ENCODE results near the gene SPTLC2. TPM values are rescaled to one million over a fixed set of nuclear protein-coding genes. Genes with fewer than 3 reads are reported as not detected.

Gene SPTLC2
- total RNA-seq, 1 experiment from 2014 or later, result 44.7 TPM

- TF ChIP-seq CBX3 (IDR thresholded peaks at IDR 0.05; ENCODE audit: low read depth) (no peak), SIN3A (IDR thresholded peaks at IDR 0.05; ENCODE audit: low read depth) (no peak), ZFX (IDR thresholded peaks at IDR 0.05) (no peak), FOSL1 (IDR thresholded peaks at IDR 0.05; ENCODE audit: low read depth) (no peak), RAD21 (IDR thresholded peaks at IDR 0.05; ENCODE audit: low read depth) (no peak), TCF7L2 (IDR thresholded peaks at IDR 0.05; ENCODE audit: borderline replicate concordance, extremely low read depth, insufficient read depth, insufficient read length) (no peak), ELF1 (IDR thresholded peaks at IDR 0.05; ENCODE audit: borderline replicate concordance, low read depth) (no peak), EZH2phosphoT487 (IDR thresholded peaks at IDR 0.05; ENCODE audit: borderline replicate concordance) (no peak)
- intact Hi-C loops (cut with micrococcal nuclease), result no loop called here
- Histone ChIP-seq H3K4me1 (ENCODE audit: control insufficient read depth in 1 of 2, insufficient read depth in 2 of 2, low read length in 2 of 2) (no peaks in the 10 kb centered on the region), H3K9me2 (ENCODE audit: insufficient read depth) (no peaks in the 10 kb centered on the region), H3K9ac (ENCODE audit: low read length) (no peak overlapping the region), H4K20me1 (ENCODE audit: insufficient read depth) (no peaks in the 10 kb centered on the region), H3K9me3 (ENCODE audit: control insufficient read depth in 1 of 2, insufficient read depth in 1 of 2, low read depth in 1 of 2, low read length in 2 of 2) (no peaks in the 10 kb centered on the region), H2AFZ (ENCODE audit: low read depth, low read length, poor library complexity, severe bottlenecking) (no peak overlapping the region), H3K4me3 (replicated peaks in 1 of 2; ENCODE audit: low read depth in 1 of 2, low read length in 2 of 2) (no peak overlapping the region), H3K79me2 (ENCODE audit: insufficient read depth, low read length) (no peaks in the 10 kb centered on the region), H3K27me3 (ENCODE audit: insufficient read depth, low read length) (no peaks in the 10 kb centered on the region), H3K36me3 (ENCODE audit: control insufficient read depth in 1 of 2, insufficient read depth in 2 of 2, low read length in 2 of 2) (no peaks in the 10 kb centered on the region), H3K27ac (ENCODE audit: low read depth, low read length) (no peak overlapping the region), H3K4me2 (ENCODE audit: low read length) (no peak overlapping the region)
- no TSS peak for BruUV-seq (replicated peaks)
- ATAC-seq, result no peak
- POLR2A ChIA-PET, result no interaction called here
- CTCF ChIA-PET, result no interaction called here
- RAD21 ChIA-PET (ENCODE audit: low non-redundant PET in 1 of 2, low total read pairs in 2 of 2, uncharacterized antibody in 2 of 2, unreplicated experiment in 2 of 2), result no interaction called here
- no peak for DNase-seq (ENCODE audit: low read depth, low spot score)
Observed at GRCh38 chr14:77498984-77499527, 117.4 kb downstream of the SPTLC2 start.

- TF ChIP-seq EGR1 (IDR thresholded peaks at IDR 0.05; ENCODE audit: low read depth) (no peak), TCF7L2 (IDR thresholded peaks at IDR 0.05; ENCODE audit: borderline replicate concordance, extremely low read depth, insufficient read depth, insufficient read length) (no peak), ATF3 (IDR thresholded peaks at IDR 0.05) (no peak), EZH2phosphoT487 (IDR thresholded peaks at IDR 0.05; ENCODE audit: borderline replicate concordance) (no peak), CTCF (IDR thresholded peaks at IDR 0.05 in 2 of 3, conservative IDR thresholded peaks at IDR 0.05 in 1 of 3; ENCODE audit: borderline replicate concordance in 1 of 3, insufficient read depth in 1 of 3, low read depth in 2 of 3, low read length in 2 of 3) (no peak), JUND (IDR thresholded peaks at IDR 0.05) (no peak), ZFX (IDR thresholded peaks at IDR 0.05) (no peak), FOSL1 (IDR thresholded peaks at IDR 0.05; ENCODE audit: low read depth) (no peak), EZH2 (IDR thresholded peaks at IDR 0.05) (no peak), SP1 (IDR thresholded peaks at IDR 0.05; ENCODE audit: low read depth) (no peak), YY1 (IDR thresholded peaks at IDR 0.05; ENCODE audit: extremely low read depth, insufficient replicate concordance, low read depth, low read length) (no peak), ZNF274 (IDR thresholded peaks at IDR 0.05; ENCODE audit: low read depth, low read length) (no peak)
- ChIA-PET CTCF (no interaction called here), POLR2A (no interaction called here), RAD21 (ENCODE audit: low non-redundant PET in 1 of 2, low total read pairs in 2 of 2, uncharacterized antibody in 2 of 2, unreplicated experiment in 2 of 2) (no interaction called here)
- BruUV-seq (replicated peaks), result no TSS peak
- Histone ChIP-seq H3K9me2 (ENCODE audit: insufficient read depth) (no peaks in the 10 kb centered on the region), H3K4me3 (replicated peaks in 1 of 2; ENCODE audit: low read depth in 1 of 2, low read length in 2 of 2) (no peak within 1 kb of the TSS), H3K27me3 (ENCODE audit: insufficient read depth, low read length) (no peaks in the 10 kb centered on the region), H3K79me2 (ENCODE audit: insufficient read depth, low read length) (no peaks in the 10 kb centered on the region), H3K27ac (ENCODE audit: low read depth, low read length) (no peak within 1 kb of the TSS), H3K4me2 (ENCODE audit: low read length) (no peak within 1 kb of the TSS), H3K9ac (ENCODE audit: low read length) (no peak within 1 kb of the TSS), H2AFZ (ENCODE audit: low read depth, low read length, poor library complexity, severe bottlenecking) (no peak within 1 kb of the TSS), H3K36me3 (ENCODE audit: control insufficient read depth in 1 of 2, insufficient read depth in 2 of 2, low read length in 2 of 2) (no peaks in the 10 kb centered on the region), H4K20me1 (ENCODE audit: insufficient read depth) (no peaks in the 10 kb centered on the region), H3K4me1 (ENCODE audit: control insufficient read depth in 1 of 2, insufficient read depth in 2 of 2, low read length in 2 of 2) (no peaks in the 10 kb centered on the region), H3K9me3 (ENCODE audit: control insufficient read depth in 1 of 2, insufficient read depth in 1 of 2, low read depth in 1 of 2, low read length in 2 of 2) (no peaks in the 10 kb centered on the region)
- intact Hi-C loops (cut with micrococcal nuclease), result no loop called here
- DNase-seq (ENCODE audit: low read depth, low spot score), result no peak
- no peak for ATAC-seq
Observed at GRCh38 chr14:77498120-77498979, 118.1 kb downstream of the SPTLC2 start, which contains the start of gene ISM2. TSS of gene ISM2 (minus strand) at chr14:77498816. CDS start at chr14:77498793, 23 bp downstream.
